AG04450 (cell line): ENCODE data around the gene SLIT1. TPM values are rescaled to one million over a fixed set of nuclear protein-coding genes. Genes with fewer than 3 reads are reported as not detected.

Source experiments
- CTCF ChIA-PET: fragments of 300-600, 350-600 bp; formaldehyde crosslinking; extraction: SDS; loops from one replicate; lab custom pipeline; 2022; ENCODE audit warnings: antibody characterized with exemption, inconsistent platforms; lab: Charles Lee
- POLR2A ChIA-PET: fragments of 350-600 bp; formaldehyde crosslinking; extraction: SDS; loops from one replicate; lab custom pipeline; 2021; ENCODE audit warnings: antibody characterized with exemption, inconsistent platforms; lab: Yijun Ruan, JAX
- DNase-seq: peaks from one replicate; pipeline ENCODE4 v3.0.0-alpha.2; 2011; ENCODE audit warnings: low read depth, low spot score
- H3K27ac ChIP-seq: one replicate; pipeline ENCODE4 v1.5.1; 2012; ENCODE audit warnings: low read depth, low read length, control low read depth
- H3K27me3 ChIP-seq: one replicate; pipeline ENCODE4 v1.6.0; 2012; ENCODE audit warnings: low read length; ENCODE audit not compliant: control insufficient read depth, insufficient read depth
- H3K4me3 ChIP-seq: 2 replicates; pipeline ENCODE4 v1.5.1; 2011; ENCODE audit warnings: mild to moderate bottlenecking, low read depth, low read length, control low read depth
- H3K9me3 ChIP-seq: 2 replicates; pipeline ENCODE4 v1.5.1; 2012; ENCODE audit warnings: low read length; ENCODE audit not compliant: control insufficient read depth, insufficient read depth
- polyA plus RNA-seq: library from polyadenylated mRNA; depleted of rRNA; stranded (reverse); fragments of >200 nt; gene quantifications from 2 replicates; pipeline ENCODE4 v1.2.3, GENCODE V29; 2011
- TF ChIP-seq, protein P1 (sequence below): IDR thresholded peaks from 2 replicates; pipeline ENCODE4 v1.5.1; 2011; ENCODE audit warnings: low read depth, low read length, control low read depth, inconsistent platforms

SLIT1 gene
- polyA plus RNA-seq, 1 experiment: 0.01 TPM

GRCh38 chr10:97003804-97004201 is 182.0 kb downstream of the SLIT1 start:
- H3K27me3 ChIP-seq: peaks cover 6% of the 10 kb centered on the region
- DNase-seq: no peak
- TF ChIP-seq, protein P1, sequence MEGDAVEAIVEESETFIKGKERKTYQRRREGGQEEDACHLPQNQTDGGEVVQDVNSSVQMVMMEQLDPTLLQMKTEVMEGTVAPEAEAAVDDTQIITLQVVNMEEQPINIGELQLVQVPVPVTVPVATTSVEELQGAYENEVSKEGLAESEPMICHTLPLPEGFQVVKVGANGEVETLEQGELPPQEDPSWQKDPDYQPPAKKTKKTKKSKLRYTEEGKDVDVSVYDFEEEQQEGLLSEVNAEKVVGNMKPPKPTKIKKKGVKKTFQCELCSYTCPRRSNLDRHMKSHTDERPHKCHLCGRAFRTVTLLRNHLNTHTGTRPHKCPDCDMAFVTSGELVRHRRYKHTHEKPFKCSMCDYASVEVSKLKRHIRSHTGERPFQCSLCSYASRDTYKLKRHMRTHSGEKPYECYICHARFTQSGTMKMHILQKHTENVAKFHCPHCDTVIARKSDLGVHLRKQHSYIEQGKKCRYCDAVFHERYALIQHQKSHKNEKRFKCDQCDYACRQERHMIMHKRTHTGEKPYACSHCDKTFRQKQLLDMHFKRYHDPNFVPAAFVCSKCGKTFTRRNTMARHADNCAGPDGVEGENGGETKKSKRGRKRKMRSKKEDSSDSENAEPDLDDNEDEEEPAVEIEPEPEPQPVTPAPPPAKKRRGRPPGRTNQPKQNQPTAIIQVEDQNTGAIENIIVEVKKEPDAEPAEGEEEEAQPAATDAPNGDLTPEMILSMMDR: no peak
- CTCF ChIA-PET: interaction anchor here (1.5 kb wide), 1 partner anchor 69 kb away, joined by 3 read pairs; no protein-coding TSS in a partner anchor
- H3K4me3 ChIP-seq: no peak overlapping the region
- no peak overlapping the region for H3K27ac ChIP-seq
- POLR2A ChIA-PET: no interaction called here
- peaks cover 7% of the 10 kb centered on the region; the same call in 1 of the 2 replicates for H3K9me3 ChIP-seq

- Histone ChIP-seq H3K9me3 (peaks cover 7% of the 10 kb centered on the region; the same call in 1 of the 2 replicates), H3K27ac (no peak overlapping the region), H3K4me3 (no peak overlapping the region), H3K27me3 (peaks cover 6% of the 10 kb centered on the region)
- TF ChIP-seq, protein P1: no peak
- POLR2A ChIA-PET: no interaction called here
- CTCF ChIA-PET: interaction anchor here (1.5 kb wide), 1 partner anchor 70 kb away, joined by 3 read pairs; no protein-coding TSS in a partner anchor
- no peak for DNase-seq
Measured at GRCh38 chr10:97003151-97003803, 182.5 kb downstream of the SLIT1 start.

- ChIA-PET CTCF (interaction anchor here (0.6 kb wide), 1 partner anchor 773 kb away, joined by 14 read pairs; no protein-coding TSS in a partner anchor), POLR2A (interaction anchor here (0.5 kb wide), 1 partner anchor 12 kb away, joined by 7 read pairs; no protein-coding TSS in a partner anchor)
Measured at GRCh38 chr10:97002670-97003069, 183.1 kb downstream of the SLIT1 start.

DNA sequence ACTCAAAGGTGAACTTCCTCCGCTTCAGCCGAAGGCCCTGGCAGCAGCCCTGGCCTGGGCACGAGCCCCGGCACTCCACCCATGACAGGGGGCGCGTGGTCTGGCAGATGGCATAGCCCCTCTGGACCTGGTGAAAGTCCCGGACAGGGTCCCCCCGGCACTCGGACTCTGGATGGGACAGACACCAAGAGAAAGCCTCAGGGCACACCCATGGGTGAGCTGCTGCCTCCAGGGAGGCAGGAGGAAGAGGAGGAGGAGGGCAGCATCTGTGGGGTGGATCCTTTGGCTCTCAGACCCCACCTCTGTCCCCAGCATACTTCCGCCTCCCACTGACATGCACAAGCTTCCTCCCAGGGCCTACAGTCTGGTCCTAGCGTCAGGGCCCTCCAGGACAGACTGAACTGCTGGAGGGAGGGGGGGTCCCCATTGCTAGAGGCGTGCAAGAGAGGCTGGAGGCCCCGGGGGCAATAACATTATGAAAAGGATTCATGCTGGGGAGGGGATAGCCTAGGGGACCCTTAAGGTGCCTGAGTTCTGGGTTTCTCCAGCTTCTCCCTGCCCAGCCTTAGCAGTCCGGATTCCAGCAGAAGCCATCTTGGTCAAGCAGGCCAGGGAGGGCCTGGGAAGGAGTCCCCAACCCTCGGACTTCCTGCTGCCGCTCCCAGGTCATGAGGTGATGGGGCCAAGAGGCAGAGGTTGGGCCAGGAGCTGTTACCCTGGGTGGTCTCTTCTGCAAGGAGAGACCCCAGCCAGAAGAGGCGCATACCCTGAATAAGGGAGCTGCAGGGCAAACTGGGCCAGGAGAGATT is 184.4 kb downstream of the SLIT1 start:
- ChIA-PET CTCF (no interaction called here), POLR2A (no interaction called here)
- no peak overlapping the region for H3K27ac ChIP-seq
- peaks cover 4% of the 10 kb centered on the region; the same call in 1 of the 2 replicates for H3K9me3 ChIP-seq
- no peak overlapping the region for H3K4me3 ChIP-seq
- TF ChIP-seq, protein P1: no peak
- peaks cover 3% of the 10 kb centered on the region for H3K27me3 ChIP-seq
- DNase-seq: no peak

More at GRCh38 chr10:97002670-97003069, 183.1 kb downstream of the SLIT1 start:
- H3K9me3 ChIP-seq: peaks cover 7% of the 10 kb centered on the region; the same call in 1 of the 2 replicates
- TF ChIP-seq, protein P1: no peak
- DNase-seq: no peak
- no peak overlapping the region for H3K27ac ChIP-seq
- peaks cover 6% of the 10 kb centered on the region for H3K27me3 ChIP-seq
- no peak overlapping the region for H3K4me3 ChIP-seq
